CD4-positive, alpha-beta memory T cell (primary cell): ENCODE results near the gene ITGA1. TPM values are rescaled to one million over a fixed set of nuclear protein-coding genes. Genes with fewer than 3 reads are reported as not detected.

Source experiments
- CTCF ChIA-PET: fragments of 350-600 bp; sonication (Branson Sonifier 250); formaldehyde crosslinking; loops from one replicate; lab custom pipeline; 2021; ENCODE audit warnings: inconsistent platforms; ENCODE audit not compliant: partially characterized antibody; lab: Charles Lee
- POLR2A ChIA-PET: fragments of 350-600 bp; sonication (Branson Sonifier 250); formaldehyde crosslinking; loops from one replicate; lab custom pipeline; 2021; ENCODE audit not compliant: partially characterized antibody; lab: Charles Lee
- DNase-seq, 5 donors: peaks; one replicate each; pipeline versions ENCODE4 v3.0.0 to v3.0.0-alpha.2; 2020 to 2022; ENCODE audit warnings: mixed read lengths in 1 of 5
- H3K27ac ChIP-seq: one replicate; pipeline ENCODE4 v1.7.0; 2013; ENCODE audit warnings: low read depth, low read length
- H3K27me3 ChIP-seq: 2 replicates; pipeline ENCODE4 v1.7.0; 2013; ENCODE audit warnings: mild to moderate bottlenecking, low read length, moderate library complexity; ENCODE audit not compliant: insufficient read depth
- H3K36me3 ChIP-seq: 2 replicates; pipeline ENCODE4 v1.7.0; 2013; ENCODE audit warnings: mild to moderate bottlenecking, low read length, moderate library complexity; ENCODE audit not compliant: insufficient read depth
- H3K4me1 ChIP-seq: 2 replicates; pipeline ENCODE4 v1.7.0; 2013; ENCODE audit warnings: mild to moderate bottlenecking, low read length, moderate library complexity; ENCODE audit not compliant: insufficient read depth
- H3K4me3 ChIP-seq, 2 donors: one replicate each; pipeline ENCODE4 v1.7.0; 2013; ENCODE audit warnings: low read length in 2 of 2, mild to moderate bottlenecking in 1 of 2
- H3K9me3 ChIP-seq, 2 donors: one replicate each; pipeline ENCODE4 v1.7.0; 2013; ENCODE audit warnings: low read length in 2 of 2, control low read depth in 1 of 2; ENCODE audit not compliant: control insufficient read depth in 1 of 2
- H3K27ac Mint-ChIP-seq, 7 donors: one replicate each; pipeline ENCODE4 v1.8.0; 2020 to 2021; ENCODE audit warnings: mixed read lengths in 7 of 7, mild to moderate bottlenecking in 6 of 7, inconsistent platforms in 3 of 7, moderate library complexity in 3 of 7
- H3K27me3 Mint-ChIP-seq, 2 donors: one replicate each; pipeline ENCODE4 v1.8.0; 2020 to 2021; ENCODE audit warnings: mixed read lengths in 2 of 2
- H3K36me3 Mint-ChIP-seq, 2 donors: one replicate each; pipeline ENCODE4 v1.8.0; 2020 to 2021; ENCODE audit warnings: mixed read lengths in 2 of 2, inconsistent platforms in 1 of 2, mild to moderate bottlenecking in 1 of 2
- H3K4me1 Mint-ChIP-seq, 4 donors: one replicate each; pipeline ENCODE4 v1.8.0; 2020 to 2021; ENCODE audit warnings: mixed read lengths in 4 of 4, mild to moderate bottlenecking in 1 of 4
- H3K4me3 Mint-ChIP-seq, 8 donors: one replicate each; pipeline ENCODE4 v1.8.0; 2020 to 2021; ENCODE audit warnings: mixed read lengths in 8 of 8, mild to moderate bottlenecking in 7 of 8, moderate library complexity in 6 of 8, inconsistent platforms in 3 of 8
- H3K9me3 Mint-ChIP-seq, 8 donors: one replicate each; pipeline ENCODE4 v1.8.0; 2020 to 2021; ENCODE audit warnings: mixed read lengths in 8 of 8, mild to moderate bottlenecking in 5 of 8, inconsistent platforms in 3 of 8, moderate library complexity in 1 of 8
- intact Hi-C: fragments of 100-400 bp; cut with micrococcal nuclease; formaldehyde crosslinking; loops from one replicate; pipeline ENCODE4 v1.15.1; 2023
- polyA plus RNA-seq, 2 donors: library from polyadenylated mRNA; unstranded; fragments of 300-500 nt; fragmentation: Illumina TruSeq; gene quantifications; one replicate each; pipeline ENCODE4 v1.2.3, GENCODE V29; 2021
- total RNA-seq, 2 experiments: library from RNA; stranded (reverse); gene quantifications; one replicate each; pipeline ENCODE4 v1.2.3, GENCODE V29; 2021

ITGA1 gene
- total and polyA plus RNA-seq, 4 experiments from 2014 or later: 1.9 to 5.8 (median 4.8) TPM

DNA sequence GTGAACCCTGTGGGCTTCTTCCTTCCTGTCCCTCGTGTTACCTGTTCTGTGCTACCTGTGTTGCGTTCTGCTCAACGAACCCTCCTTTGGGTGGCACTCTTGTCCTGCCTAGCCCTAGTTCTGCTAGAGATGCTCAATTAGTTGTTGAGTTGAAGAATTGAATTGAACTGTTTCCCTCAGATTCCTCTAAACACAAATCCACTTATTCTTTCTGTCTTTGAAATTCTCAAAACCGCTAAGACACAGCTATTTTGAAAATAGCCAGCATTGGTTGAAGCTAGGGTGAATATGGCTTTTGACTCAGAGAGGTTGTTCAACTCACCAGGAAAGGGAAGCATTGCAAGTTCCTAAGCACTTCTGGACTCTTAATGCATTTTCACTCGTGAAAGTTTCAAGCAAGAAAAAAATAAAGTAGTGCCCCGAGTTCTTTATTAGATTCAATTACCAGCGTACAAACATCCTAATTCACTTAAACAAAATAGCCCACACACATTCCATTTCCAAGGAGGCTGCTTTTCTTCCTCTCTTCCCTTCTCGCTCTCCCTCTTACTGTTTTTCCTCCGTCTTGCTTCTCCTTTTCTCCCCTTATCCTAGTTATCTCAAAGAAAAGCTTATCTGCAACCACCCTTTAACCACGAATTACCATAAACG is 642 bp upstream of the ITGA1 start:
- CTCF ChIA-PET: interaction anchor here (0.7 to 2.4 kb wide), 14 partner anchors 10 to 130 kb away, joined by 3 to 35 read pairs (median 6); no protein-coding TSS in a partner anchor
- Histone ChIP-seq H3K4me3 (peak overlapping the region in 1 of 2 donors; percentile 65), H3K36me3 (no peaks in the 10 kb centered on the region), H3K27ac (no peak overlapping the region), H3K4me1 (peaks cover 15% of the 10 kb centered on the region), H3K9me3 (no peaks in the 10 kb centered on the region), H3K27me3 (no peaks in the 10 kb centered on the region)
- Mint-ChIP-seq H3K4me1 (peaks cover 17 to 36% (median 29%) of the 10 kb centered on the region in 4 donors), H3K27ac (peak overlapping the region in 6 of 7 donors; percentile 9 to 89 (median 52)), H3K4me3 (peak overlapping the region; percentile 89 to 95 (median 92)), H3K36me3 (peaks cover 0 to 2% of the 10 kb centered on the region in 2 donors), H3K9me3 (no peaks in the 10 kb centered on the region), H3K27me3 (peaks cover 2% of the 10 kb centered on the region in 2 donors)
- intact Hi-C loops: loop anchor here (1.0 to 5.0 kb wide), 6 partner anchors 12 to 308 kb away; no protein-coding TSS in a partner anchor
- POLR2A ChIA-PET: interaction anchor here (0.9 to 3.6 kb wide), 6 partner anchors 10 to 94 kb away, joined by 3 to 27 read pairs (median 8); no protein-coding TSS in a partner anchor
- DNase-seq: peak; percentile 48 to 57 (median 50)

- CTCF ChIA-PET: interaction anchor here (0.9 to 2.4 kb wide), 10 partner anchors 8 to 129 kb away, joined by 3 to 35 read pairs (median 11); no protein-coding TSS in a partner anchor
- Mint-ChIP-seq H3K4me1 (peaks cover 17 to 36% (median 29%) of the 10 kb centered on the region in 4 donors), H3K4me3 (peak overlapping the region; percentile 72 to 94 (median 90)), H3K27ac (peak overlapping the region in 5 of 7 donors; percentile 17 to 61 (median 37)), H3K36me3 (peaks cover 0 to 2% of the 10 kb centered on the region in 2 donors), H3K9me3 (no peaks in the 10 kb centered on the region), H3K27me3 (peaks cover 2% of the 10 kb centered on the region in 2 donors)
- intact Hi-C loops: loop anchor here (5.0 kb wide), 1 partner anchor 46 kb away; no protein-coding TSS in a partner anchor
- no peak for DNase-seq
- H3K9me3 ChIP-seq: no peaks in the 10 kb centered on the region
- H3K27me3 ChIP-seq: no peaks in the 10 kb centered on the region
- H3K27ac ChIP-seq: peak overlapping the region; percentile 60
- POLR2A ChIA-PET: interaction anchor here (1.2 to 3.6 kb wide), 5 partner anchors 12 to 95 kb away, joined by 6 to 27 read pairs (median 10); no protein-coding TSS in a partner anchor
- H3K4me3 ChIP-seq: peak overlapping the region in 1 of 2 donors; percentile 65
- peaks cover 15% of the 10 kb centered on the region for H3K4me1 ChIP-seq
- H3K36me3 ChIP-seq: no peaks in the 10 kb centered on the region
Measured at GRCh38 chr5:52788505-52788821, 747 bp downstream of the ITGA1 start.

DNA sequence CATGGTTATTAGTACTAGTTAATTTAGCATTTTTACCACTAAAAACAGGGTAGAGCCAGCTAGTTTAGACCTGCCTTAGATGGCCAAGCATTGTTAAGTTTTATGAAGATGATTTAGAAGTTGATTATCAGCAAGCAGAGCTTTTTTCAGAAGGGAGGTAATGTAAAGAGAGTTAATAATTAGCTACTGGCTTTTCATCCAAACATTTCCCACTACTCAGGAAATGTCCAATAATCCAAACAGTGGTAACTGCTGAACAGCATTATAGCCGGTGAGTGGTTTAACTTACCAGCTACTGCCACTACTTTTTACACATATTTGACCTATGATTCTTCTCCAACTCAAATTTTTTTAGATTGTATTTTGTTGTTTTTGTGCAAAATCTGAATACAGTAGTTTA is 1.7 kb downstream of the ITGA1 start:
- Histone ChIP-seq H3K4me3 (no peak overlapping the region), H3K27me3 (no peaks in the 10 kb centered on the region), H3K4me1 (peaks cover 15% of the 10 kb centered on the region), H3K36me3 (no peaks in the 10 kb centered on the region), H3K27ac (no peak overlapping the region), H3K9me3 (no peaks in the 10 kb centered on the region)
- DNase-seq: no peak
- Mint-ChIP-seq H3K27ac (peak overlapping the region in 1 of 7 donors; percentile 24), H3K4me3 (peak overlapping the region; percentile 72 to 94 (median 90)), H3K36me3 (peaks cover 0 to 2% of the 10 kb centered on the region in 2 donors), H3K4me1 (peaks cover 17 to 36% (median 29%) of the 10 kb centered on the region in 4 donors), H3K27me3 (peaks cover 2% of the 10 kb centered on the region in 2 donors), H3K9me3 (no peaks in the 10 kb centered on the region)
- intact Hi-C loops: loop anchor here (5.0 kb wide), 1 partner anchor 47 kb away; no protein-coding TSS in a partner anchor
- ChIA-PET POLR2A (interaction anchor here (1.3 to 3.6 kb wide), 2 partner anchors 11 to 64 kb away, joined by 6 to 27 read pairs; no protein-coding TSS in a partner anchor), CTCF (interaction anchor here (1.4 to 3.1 kb wide), 4 partner anchors 10 to 126 kb away, joined by 4 to 16 read pairs (median 6); no protein-coding TSS in a partner anchor)

GRCh38 chr5:52789851-52790250 is 2.1 kb downstream of the ITGA1 start:
- H3K27ac ChIP-seq: no peak overlapping the region
- Mint-ChIP-seq H3K27ac (no peak overlapping the region), H3K4me1 (peaks cover 17 to 36% (median 29%) of the 10 kb centered on the region in 4 donors), H3K27me3 (peaks cover 2% of the 10 kb centered on the region in 2 donors), H3K36me3 (peaks cover 0 to 2% of the 10 kb centered on the region in 2 donors), H3K4me3 (peak overlapping the region in 7 of 8 donors; percentile 1 to 91 (median 11)), H3K9me3 (no peaks in the 10 kb centered on the region)
- intact Hi-C loops: loop anchor here (5.0 kb wide), 1 partner anchor 48 kb away; no protein-coding TSS in a partner anchor
- H3K27me3 ChIP-seq: no peaks in the 10 kb centered on the region
- peaks cover 15% of the 10 kb centered on the region for H3K4me1 ChIP-seq
- ChIA-PET CTCF (interaction anchor here (1.4 to 3.1 kb wide), 4 partner anchors 10 to 126 kb away, joined by 4 to 16 read pairs (median 6); no protein-coding TSS in a partner anchor), POLR2A (interaction anchor here (1.3 to 3.6 kb wide), 2 partner anchors 10 to 65 kb away, joined by 6 to 27 read pairs; no protein-coding TSS in a partner anchor)
- no peaks in the 10 kb centered on the region for H3K9me3 ChIP-seq
- no peak overlapping the region for H3K4me3 ChIP-seq
- H3K36me3 ChIP-seq: no peaks in the 10 kb centered on the region
- DNase-seq: no peak

DNA sequence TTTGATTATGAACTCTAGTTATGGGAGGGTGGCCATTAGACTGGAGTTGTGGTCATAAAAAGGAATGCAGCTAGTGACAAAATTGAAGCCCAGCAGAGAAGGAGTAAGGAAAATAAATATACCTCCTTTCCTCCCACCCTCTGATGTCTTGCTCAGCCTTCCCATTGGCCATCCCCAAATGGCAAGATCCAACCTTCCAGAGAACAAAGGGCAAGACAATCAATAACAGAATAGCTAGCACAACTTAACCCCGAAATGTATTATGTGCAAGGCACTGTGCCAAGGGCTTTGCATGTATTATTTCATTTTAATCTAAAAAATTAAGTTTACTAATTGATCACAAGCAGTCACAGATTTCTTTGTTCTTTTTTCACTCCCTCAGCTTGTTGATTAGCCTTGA is 3.6 kb downstream of the ITGA1 start:
- H3K27me3 ChIP-seq: no peaks in the 10 kb centered on the region
- intact Hi-C loops: no loop called here
- H3K27ac Mint-ChIP-seq: peak overlapping the region in 1 of 7 donors; percentile 32
- no peaks in the 10 kb centered on the region for H3K36me3 ChIP-seq
- DNase-seq: no peak
- H3K9me3 Mint-ChIP-seq: no peaks in the 10 kb centered on the region
- H3K4me1 ChIP-seq: peaks cover 15% of the 10 kb centered on the region
- H3K4me1 Mint-ChIP-seq: peaks cover 17 to 35% (median 27%) of the 10 kb centered on the region in 4 donors
- peaks cover 0 to 2% of the 10 kb centered on the region in 2 donors for H3K27me3 Mint-ChIP-seq
- H3K27ac ChIP-seq: no peak overlapping the region
- ChIA-PET CTCF (interaction anchor here (1.8 to 3.1 kb wide), 2 partner anchors 9 to 98 kb away, joined by 6 to 16 read pairs; no protein-coding TSS in a partner anchor), POLR2A (no interaction called here)
- H3K4me3 ChIP-seq: no peak overlapping the region
- peaks cover 0 to 2% of the 10 kb centered on the region in 2 donors for H3K36me3 Mint-ChIP-seq
- no peaks in the 10 kb centered on the region for H3K9me3 ChIP-seq
- H3K4me3 Mint-ChIP-seq: no peak overlapping the region

- no peak for DNase-seq
- Histone ChIP-seq H3K27me3 (no peaks in the 10 kb centered on the region), H3K4me1 (peaks cover 13% of the 10 kb centered on the region), H3K9me3 (no peaks in the 10 kb centered on the region), H3K36me3 (no peaks in the 10 kb centered on the region), H3K27ac (no peak overlapping the region), H3K4me3 (no peak overlapping the region)
- CTCF ChIA-PET: interaction anchor here (1.3 kb wide), 1 partner anchor 69 kb away, joined by 3 read pairs; no protein-coding TSS in a partner anchor
- peaks cover 14 to 29% (median 23%) of the 10 kb centered on the region in 4 donors for H3K4me1 Mint-ChIP-seq
- intact Hi-C loops: no loop called here
- no peak overlapping the region for H3K27ac Mint-ChIP-seq
- H3K36me3 Mint-ChIP-seq: peaks cover 0 to 3% of the 10 kb centered on the region in 2 donors
- POLR2A ChIA-PET: interaction anchor here (1.4 kb wide), 1 partner anchor 20 kb away, joined by 3 read pairs; no protein-coding TSS in a partner anchor
- no peak overlapping the region for H3K4me3 Mint-ChIP-seq
- H3K9me3 Mint-ChIP-seq: no peaks in the 10 kb centered on the region
- H3K27me3 Mint-ChIP-seq: no peaks in the 10 kb centered on the region
Measured at GRCh38 chr5:52794519-52794918, 6.8 kb downstream of the ITGA1 start.
